Panc1 (cell line): Measurements from ENCODE around the gene FBXO9. TPM values are rescaled to one million over a fixed set of nuclear protein-coding genes. Genes with fewer than 3 reads are reported as not detected.

Experiments
- ATAC-seq: fragments of 200-7000 bp; cut with Tn5 transposase; 2 replicates; pipeline ENCODE4 v1.9.1; 2020; ENCODE audit warnings: mild to moderate bottlenecking, moderate library complexity
- BruUV-seq: library from RNA; stranded (reverse); fragments of 400-500 nt; replicated peaks from 2 replicates; lab custom pipeline; 2021; lab: Mats Ljungman, UMichigan
- CTCF ChIA-PET: fragments of 300-600 bp; sonication (Branson Sonifier 250); formaldehyde crosslinking; loops from one replicate; lab custom pipeline; 2022; ENCODE audit warnings: antibody characterized with exemption; lab: Charles Lee
- POLR2A ChIA-PET: fragments of 300-600 bp; sonication (Branson Sonifier 250); formaldehyde crosslinking; loops from one replicate; lab custom pipeline; 2022; ENCODE audit warnings: antibody characterized with exemption; lab: Charles Lee
- DNase-seq: peaks from one replicate; pipeline ENCODE4 v3.0.0-alpha.2; 2010; ENCODE audit warnings: low read depth, low spot score
- H3K27ac ChIP-seq: 2 replicates; pipeline ENCODE4 v1.5.1; 2011; ENCODE audit warnings: mild to moderate bottlenecking, low read length, inconsistent platforms
- H3K27me3 ChIP-seq: fragments of 200-500 bp; sonication (Bioruptor generic); 2 replicates; pipeline ENCODE4 v1.6.0; 2014; ENCODE audit warnings: low read length, inconsistent platforms; ENCODE audit not compliant: control insufficient read depth, insufficient read depth
- H3K36me3 ChIP-seq: fragments of 200-500 bp; sonication (Bioruptor generic); 2 replicates; pipeline ENCODE4 v1.5.1; 2014; ENCODE audit warnings: inconsistent platforms, mild to moderate bottlenecking, low read length, moderate library complexity; ENCODE audit not compliant: control insufficient read depth, insufficient read depth
- H3K4me1 ChIP-seq: 2 replicates; pipeline ENCODE4 v1.5.1; 2011; ENCODE audit warnings: inconsistent platforms, mild to moderate bottlenecking, low read length, moderate library complexity; ENCODE audit not compliant: control insufficient read depth, insufficient read depth
- H3K4me3 ChIP-seq, 2 experiments: 2 replicates each; pipeline ENCODE4 v1.5.1; 2011 to 2012; ENCODE audit warnings: low read depth in 2 of 2, low read length in 2 of 2, mild to moderate bottlenecking in 2 of 2, inconsistent platforms in 1 of 2, moderate library complexity in 1 of 2
- H3K9me3 ChIP-seq: fragments of 200-500 bp; sonication (Bioruptor generic); 2 replicates; pipeline ENCODE4 v1.5.1; 2014; ENCODE audit warnings: low read depth, mild to moderate bottlenecking, inconsistent platforms, low read length, moderate library complexity; ENCODE audit not compliant: control insufficient read depth, insufficient read depth
- CTCF ChIP-seq: fragments of 450-650 bp; IDR thresholded peaks from 2 replicates; pipeline ENCODE4 v1.5.1; 2017; ENCODE audit warnings: mild to moderate bottlenecking
- POLR2AphosphoS5 ChIP-seq: IDR thresholded peaks from 2 replicates; pipeline ENCODE4 v1.6.1; 2012; ENCODE audit warnings: mild to moderate bottlenecking, low read depth, low read length, moderate library complexity
- REST ChIP-seq, 2 experiments: IDR thresholded peaks; 2 replicates each; pipeline ENCODE4 v1.6.1; 2011 to 2012; ENCODE audit warnings: low read depth in 2 of 2, control low read depth in 1 of 2, low read length in 1 of 2, mild to moderate bottlenecking in 1 of 2, moderate library complexity in 1 of 2; ENCODE audit not compliant: insufficient read depth in 1 of 2
- SIN3A ChIP-seq: IDR thresholded peaks from 2 replicates; pipeline ENCODE4 v1.6.1; 2012; ENCODE audit warnings: low read depth, mild to moderate bottlenecking, low read length, moderate library complexity, borderline replicate concordance; ENCODE audit not compliant: insufficient read depth
- TCF7L2 ChIP-seq: IDR thresholded peaks from 2 replicates; pipeline ENCODE4 v1.6.1; 2011; ENCODE audit warnings: mild to moderate bottlenecking, low read depth, low read length, inconsistent platforms
- in situ Hi-C: cut with HindIII; loops from 2 replicates; pipeline ENCODE4 v1.10.0; 2016; ENCODE audit warnings: low sequenced_read_pairs, low pct_unique_long_range_greater_than_20kb
- intact Hi-C: fragments of 100-400 bp; cut with micrococcal nuclease; formaldehyde crosslinking; loops from one replicate; pipeline ENCODE4 v1.10.0; 2022; ENCODE audit not compliant: unreplicated experiment
- total RNA-seq: library from RNA; stranded (reverse); gene quantifications from one replicate; pipeline ENCODE4 v1.2.1, GENCODE V29; 2021; ENCODE audit not compliant: unreplicated experiment

Gene FBXO9
- total RNA-seq, 1 experiment from 2014 or later = 60.0 TPM

GRCh38 chr6:53104916-53105315 lies 39.7 kb downstream of the FBXO9 start:
- Histone ChIP-seq H3K36me3 (no peaks in the 10 kb centered on the region), H3K9me3 (no peaks in the 10 kb centered on the region), H3K27ac (no peak overlapping the region), H3K4me1 (no peaks in the 10 kb centered on the region), H3K27me3 (no peaks in the 10 kb centered on the region), H3K4me3 (no peak overlapping the region)
- ChIA-PET POLR2A (no interaction called here), CTCF (interaction anchor here (0.6 kb wide), 1 partner anchor 63 kb away, joined by 3 read pairs; no protein-coding TSS in a partner anchor)
- intact Hi-C loops (loop anchor here (1.0 kb wide), 1 partner anchor 379 kb away; no protein-coding TSS in a partner anchor), in situ Hi-C loops (no loop called here)
- BruUV-seq = no TSS peak
- no peak for TF ChIP-seq REST (IDR thresholded peaks at IDR 0.05; ENCODE audit: insufficient read depth in 1 of 2, low read depth in 2 of 2, low read length in 1 of 2)
- no peak for TF ChIP-seq CTCF
- no peak for TF ChIP-seq TCF7L2
- TF ChIP-seq SIN3A = no peak
- no peak for TF ChIP-seq POLR2AphosphoS5
- DNase-seq (no peak), ATAC-seq (no peak)

GRCh38 chr6:53107091-53107490 lies 41.9 kb downstream of the FBXO9 start:
- in situ Hi-C loops = no loop called here
- no TSS peak for BruUV-seq
- ChIA-PET CTCF (no interaction called here), POLR2A (no interaction called here)
- TF ChIP-seq SIN3A (no peak), POLR2AphosphoS5 (no peak), CTCF (no peak), TCF7L2 (no peak), REST (IDR thresholded peaks at IDR 0.05; ENCODE audit: insufficient read depth in 1 of 2, low read depth in 2 of 2, low read length in 1 of 2) (no peak)
- no peaks in the 10 kb centered on the region for H3K9me3 ChIP-seq
- ATAC-seq = no peak
- H3K4me3 ChIP-seq = no peak overlapping the region
- intact Hi-C loops = no loop called here
- no peaks in the 10 kb centered on the region for H3K36me3 ChIP-seq
- no peaks in the 10 kb centered on the region for H3K4me1 ChIP-seq
- no peak overlapping the region for H3K27ac ChIP-seq
- DNase-seq = no peak
- no peaks in the 10 kb centered on the region for H3K27me3 ChIP-seq
